IPS-20b (cell line): ENCODE results near the gene MSANTD1.

Experiments
- H3K27ac ChIP-seq: one replicate; pipeline ENCODE4 v1.5.1; 2013; ENCODE audit warnings: low read length
- H3K27me3 ChIP-seq: 2 replicates; pipeline ENCODE4 v1.6.1; 2013; ENCODE audit warnings: mild to moderate bottlenecking, low read length, inconsistent platforms; ENCODE audit not compliant: insufficient read depth
- H3K36me3 ChIP-seq: 2 replicates; pipeline ENCODE4 v1.6.1; 2013; ENCODE audit warnings: low read depth, mild to moderate bottlenecking, inconsistent platforms, low read length, moderate library complexity; ENCODE audit not compliant: insufficient read depth
- H3K4me1 ChIP-seq: 2 replicates; pipeline ENCODE4 v1.6.1; 2013; ENCODE audit warnings: mild to moderate bottlenecking, control low read depth, inconsistent platforms, low read length, moderate library complexity; ENCODE audit not compliant: insufficient read depth
- H3K4me3 ChIP-seq: 2 replicates; pipeline ENCODE4 v1.5.1; 2013; ENCODE audit warnings: mild to moderate bottlenecking, low read length, inconsistent platforms
- H3K9ac ChIP-seq: 2 replicates; pipeline ENCODE4 v1.6.1; 2013; ENCODE audit warnings: low read depth, mild to moderate bottlenecking, inconsistent platforms, low read length, moderate library complexity
- H3K9me3 ChIP-seq: 2 replicates; pipeline ENCODE4 v1.6.1; 2013; ENCODE audit warnings: mild to moderate bottlenecking, low read depth, low read length, inconsistent platforms; ENCODE audit not compliant: insufficient read depth

Gene MSANTD1

DNA sequence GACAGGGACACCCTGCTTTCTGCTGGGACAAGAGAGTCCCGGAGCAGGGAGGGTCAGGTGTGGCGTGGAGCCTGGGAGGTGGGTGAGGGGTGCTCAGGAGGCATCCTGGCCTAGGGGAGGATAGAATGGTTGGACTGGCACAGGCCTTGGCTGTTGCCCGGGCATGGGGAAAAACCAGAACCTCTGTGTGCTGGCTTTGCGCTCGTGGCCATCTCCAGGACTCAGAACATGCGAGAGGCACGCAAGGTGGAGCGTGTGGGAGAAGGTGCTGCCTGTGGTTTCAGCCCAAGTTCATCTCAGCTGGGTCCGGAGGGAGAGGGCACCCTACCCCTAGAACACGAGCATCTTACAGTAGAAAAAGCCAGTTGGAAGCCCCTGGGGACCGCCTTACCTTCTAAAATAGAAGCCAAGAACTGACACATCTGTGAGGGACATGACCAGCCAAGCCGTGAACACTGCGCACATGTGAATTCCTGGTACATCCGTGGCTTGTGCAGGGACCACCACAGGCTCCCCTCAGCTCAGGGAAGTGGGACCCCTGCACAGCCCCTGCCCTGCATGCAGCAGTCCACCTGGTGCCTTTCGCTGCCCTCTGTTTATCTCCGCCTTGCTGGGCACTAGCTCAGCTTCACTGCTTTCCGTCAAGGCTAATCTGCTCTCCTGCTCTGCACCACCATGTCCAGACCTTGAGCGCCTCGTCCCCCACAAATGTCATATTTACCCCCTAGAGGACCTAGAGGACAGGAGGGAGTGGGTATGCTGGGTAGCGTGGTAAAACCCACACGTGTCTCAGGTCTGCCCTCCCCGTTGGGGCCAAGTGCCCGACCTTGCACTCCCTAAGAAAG, 13.5 kb downstream of the MSANTD1 start:
- H3K36me3 ChIP-seq, result no peaks in the 10 kb centered on the region
- no peaks in the 10 kb centered on the region for H3K9me3 ChIP-seq
- H3K27ac ChIP-seq, result no peak overlapping the region
- H3K9ac ChIP-seq, result no peak overlapping the region
- H3K27me3 ChIP-seq, result no peaks in the 10 kb centered on the region
- H3K4me1 ChIP-seq, result no peaks in the 10 kb centered on the region
- H3K4me3 ChIP-seq, result no peak overlapping the region

GRCh38 chr4:3263053-3263875, 14.3 kb downstream of the MSANTD1 start:
- Histone ChIP-seq H3K4me3 (no peak overlapping the region), H3K27me3 (no peaks in the 10 kb centered on the region), H3K9me3 (no peaks in the 10 kb centered on the region), H3K27ac (no peak overlapping the region), H3K36me3 (no peaks in the 10 kb centered on the region), H3K9ac (no peak overlapping the region), H3K4me1 (no peaks in the 10 kb centered on the region)

GRCh38 chr4:3263876-3264193, 14.9 kb downstream of the MSANTD1 start:
- H3K27me3 ChIP-seq, result no peaks in the 10 kb centered on the region
- no peaks in the 10 kb centered on the region for H3K4me1 ChIP-seq
- no peaks in the 10 kb centered on the region for H3K9me3 ChIP-seq
- H3K36me3 ChIP-seq, result no peaks in the 10 kb centered on the region
- no peak overlapping the region for H3K27ac ChIP-seq
- no peak overlapping the region for H3K4me3 ChIP-seq
- no peak overlapping the region for H3K9ac ChIP-seq

- H3K27ac ChIP-seq, result no peak overlapping the region
- no peaks in the 10 kb centered on the region for H3K4me1 ChIP-seq
- H3K9ac ChIP-seq, result no peak overlapping the region
- no peaks in the 10 kb centered on the region for H3K27me3 ChIP-seq
- no peaks in the 10 kb centered on the region for H3K9me3 ChIP-seq
- no peaks in the 10 kb centered on the region for H3K36me3 ChIP-seq
- no peak overlapping the region for H3K4me3 ChIP-seq
Observed at GRCh38 chr4:3266076-3266475, 17.1 kb downstream of the MSANTD1 start.

- Histone ChIP-seq H3K9ac (no peak overlapping the region), H3K36me3 (no peaks in the 10 kb centered on the region), H3K27ac (no peak overlapping the region), H3K9me3 (no peaks in the 10 kb centered on the region), H3K27me3 (no peaks in the 10 kb centered on the region), H3K4me1 (no peaks in the 10 kb centered on the region), H3K4me3 (no peak overlapping the region)
Observed at GRCh38 chr4:3267576-3268394, 18.8 kb downstream of the MSANTD1 start.

- Histone ChIP-seq H3K27ac (no peak overlapping the region), H3K4me1 (no peaks in the 10 kb centered on the region), H3K36me3 (no peaks in the 10 kb centered on the region), H3K27me3 (no peaks in the 10 kb centered on the region), H3K9ac (no peak overlapping the region), H3K4me3 (no peak overlapping the region), H3K9me3 (no peaks in the 10 kb centered on the region)
Observed at GRCh38 chr4:3268395-3269104, 19.6 kb downstream of the MSANTD1 start.

- no peaks in the 10 kb centered on the region for H3K9me3 ChIP-seq
- H3K4me1 ChIP-seq, result no peaks in the 10 kb centered on the region
- no peak overlapping the region for H3K4me3 ChIP-seq
- H3K27ac ChIP-seq, result no peak overlapping the region
- no peaks in the 10 kb centered on the region for H3K27me3 ChIP-seq
- H3K9ac ChIP-seq, result no peak overlapping the region
- H3K36me3 ChIP-seq, result no peaks in the 10 kb centered on the region
Observed at GRCh38 chr4:3269105-3269927, 20.4 kb downstream of the MSANTD1 start.

GRCh38 chr4:3269991-3270611, 21.1 kb downstream of the MSANTD1 start:
- no peaks in the 10 kb centered on the region for H3K36me3 ChIP-seq
- no peaks in the 10 kb centered on the region for H3K9me3 ChIP-seq
- H3K4me1 ChIP-seq, result no peaks in the 10 kb centered on the region
- H3K27me3 ChIP-seq, result no peaks in the 10 kb centered on the region
- no peak overlapping the region for H3K9ac ChIP-seq
- H3K27ac ChIP-seq, result no peak overlapping the region
- no peak overlapping the region for H3K4me3 ChIP-seq

- Histone ChIP-seq H3K27me3 (no peaks in the 10 kb centered on the region), H3K36me3 (no peaks in the 10 kb centered on the region), H3K27ac (no peak overlapping the region), H3K9ac (no peak overlapping the region), H3K4me3 (no peak overlapping the region), H3K4me1 (no peaks in the 10 kb centered on the region), H3K9me3 (no peaks in the 10 kb centered on the region)
Observed at GRCh38 chr4:3271131-3271530, 22.2 kb downstream of the MSANTD1 start.

DNA sequence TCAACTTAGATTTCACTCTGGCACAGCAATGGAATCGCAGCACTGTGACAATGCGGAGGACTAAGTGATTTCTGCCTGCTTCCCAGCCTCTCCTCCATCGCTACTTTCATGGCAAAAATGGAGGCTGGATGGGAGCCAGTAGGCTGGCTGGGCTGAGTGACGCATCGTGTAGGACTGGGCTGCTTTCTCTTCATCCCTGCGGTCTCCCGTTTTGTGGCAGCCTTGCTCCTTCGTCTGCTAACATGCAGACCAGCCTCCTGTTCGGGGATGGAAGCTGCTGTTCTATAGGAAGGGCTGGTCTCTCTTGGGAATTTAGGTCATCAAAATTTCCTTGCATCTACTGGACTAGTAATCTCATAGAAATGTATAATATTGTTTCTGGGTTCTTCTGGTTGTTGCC, 28.0 kb downstream of the MSANTD1 start:
- Histone ChIP-seq H3K4me1 (no peaks in the 10 kb centered on the region), H3K27me3 (no peaks in the 10 kb centered on the region), H3K4me3 (no peak overlapping the region), H3K27ac (no peak overlapping the region), H3K9me3 (no peaks in the 10 kb centered on the region), H3K36me3 (no peaks in the 10 kb centered on the region), H3K9ac (no peak overlapping the region)
